Measurements from ENCODE around the gene DYSF.

- no peak for TF ChIP-seq CTCF (IDR thresholded peaks at IDR 0.05)
- no peak for TF ChIP-seq EZH2 (IDR thresholded peaks at IDR 0.05; ENCODE audit: borderline replicate concordance, insufficient read depth, low read depth, low read length, poor library complexity, severe bottlenecking)
Measured at GRCh38 chr2:71631411-71631931, 178.1 kb downstream of the DYSF start.

Measured in B cell (primary cell).